ENCODE results near the gene TMEM147.
"Not testable (repeated sequence)": the region's sequence is repeated elsewhere in the genome, so short reads cannot be mapped to it uniquely, and the experiment has no call there.

Gene TMEM147

GRCh38 chr19:35565016-35565856 is 19.8 kb downstream of the TMEM147 start:
- DNase-seq = no peak

DNA sequence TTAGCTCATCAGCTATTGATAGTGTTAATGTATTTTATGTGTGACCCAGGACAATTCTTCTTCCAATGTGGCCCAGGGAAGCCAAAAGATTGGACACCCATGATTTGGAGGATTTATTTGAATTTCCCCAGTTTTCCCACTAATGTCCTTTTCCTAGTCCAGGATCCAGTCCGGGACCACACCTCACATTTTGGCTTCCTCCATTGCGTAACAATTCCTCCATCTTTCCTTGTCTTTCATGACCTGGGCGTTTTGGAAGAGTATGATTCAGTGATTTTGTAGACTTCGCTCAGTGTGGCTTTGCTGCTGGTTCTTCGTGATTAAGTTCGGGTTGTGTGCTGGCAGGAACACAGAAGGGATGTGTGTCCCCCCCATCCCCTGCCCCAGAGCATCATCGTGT is 21.3 kb downstream of the TMEM147 start:
- no peak for DNase-seq

- DNase-seq = no peak
These were observed 23.9 kb downstream of the TMEM147 start for GRCh38 chr19:35569281-35569781.

DNA sequence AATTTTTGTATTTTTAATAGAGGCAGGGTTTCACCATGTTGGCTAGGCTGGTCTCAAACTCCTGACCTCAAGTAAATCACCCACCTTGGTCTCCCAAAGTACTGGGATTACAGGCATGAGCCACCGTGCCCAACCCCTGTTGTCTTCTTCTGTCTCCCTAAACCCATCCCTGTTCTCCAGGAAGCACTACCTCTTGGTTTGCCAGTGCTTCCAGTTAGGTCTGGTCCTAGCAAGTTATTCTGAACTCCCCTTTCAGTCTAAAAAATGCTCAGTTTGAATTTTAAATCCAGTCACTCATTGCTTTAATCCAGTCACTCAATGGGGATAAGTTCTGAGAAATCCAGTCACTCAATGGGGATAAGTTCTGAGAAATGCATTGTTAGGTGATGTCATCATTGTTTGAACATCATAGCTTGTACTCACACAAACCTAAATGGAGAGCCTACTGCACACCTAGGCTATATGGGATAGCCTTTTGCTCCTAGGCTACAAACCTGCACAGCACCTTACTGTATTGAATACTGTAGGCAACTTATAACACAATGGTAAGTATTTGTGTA is 26.1 kb downstream of the TMEM147 start:
- DNase-seq = no peak

DNA sequence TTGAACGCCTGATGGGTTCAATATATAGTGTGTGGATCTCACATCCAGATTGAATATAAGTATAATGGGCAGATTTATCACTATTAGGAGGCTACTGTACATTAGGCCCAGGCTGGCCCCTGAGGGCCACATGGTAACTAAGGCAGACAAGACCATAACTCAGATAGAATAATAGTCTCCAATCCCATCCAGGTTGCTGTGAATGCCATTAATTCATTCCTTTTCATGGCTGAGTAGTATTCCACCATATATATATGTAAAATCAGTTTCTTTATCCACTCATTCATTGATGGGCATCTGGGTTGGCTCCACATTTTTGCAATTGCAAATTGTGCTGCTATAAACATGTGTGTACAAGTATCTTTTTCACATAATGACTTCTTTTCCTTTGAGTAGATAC is 32.5 kb downstream of the TMEM147 start:
- no peak for DNase-seq

- DNase-seq = no peak
These were observed 33.3 kb downstream of the TMEM147 start for GRCh38 chr19:35578707-35579106.

DNA sequence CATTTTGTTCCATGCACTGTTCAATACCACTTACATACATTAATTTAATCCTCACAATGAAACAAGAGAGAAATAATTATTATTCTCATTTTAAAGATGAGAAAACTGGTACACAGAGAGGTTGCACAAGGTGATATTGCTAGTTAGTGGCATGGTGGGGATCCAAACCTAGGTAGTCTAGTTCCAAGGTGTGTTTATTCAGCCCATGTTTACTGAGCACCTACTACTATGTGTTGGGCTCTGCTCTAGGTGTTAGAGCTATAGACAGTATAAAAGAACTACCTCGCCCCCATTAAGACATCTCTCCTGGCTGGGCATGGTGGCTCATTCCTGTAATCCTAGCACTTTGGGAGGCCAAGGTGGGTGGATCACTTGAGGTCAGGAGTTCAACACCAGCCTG is 37.3 kb downstream of the TMEM147 start:
- DNase-seq = no peak

GRCh38 chr19:35585848-35586247 is 40.4 kb downstream of the TMEM147 start, which contains the start of gene PMIS2:
Gene PMIS2 (plus strand): TSS chr19:35586173. CDS start chr19:35586260, 87 bp downstream.
- DNase-seq = no peak

DNA sequence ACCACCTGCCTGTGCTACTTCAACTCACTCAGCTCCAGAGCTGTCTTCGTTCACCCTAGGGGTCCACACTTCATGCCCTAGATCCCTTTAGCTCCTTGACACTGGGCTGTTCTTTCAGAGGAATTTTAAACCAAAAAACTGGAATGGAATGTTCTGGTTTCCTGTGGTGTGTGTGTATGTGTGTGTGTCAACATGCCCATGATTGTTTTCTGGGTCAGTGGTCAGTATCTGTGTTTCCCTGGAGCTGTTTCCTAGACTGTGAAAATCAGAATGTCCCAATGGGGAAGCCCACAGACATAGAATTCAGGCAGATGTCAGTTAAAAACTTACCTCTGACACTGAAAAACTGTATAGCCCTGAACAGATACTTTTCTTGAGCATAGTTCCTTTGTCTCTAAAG is 41.9 kb downstream of the TMEM147 start:
- no peak for DNase-seq

GRCh38 chr19:35590875-35591274 is 45.4 kb downstream of the TMEM147 start:
- DNase-seq = no peak

GRCh38 chr19:35592226-35592625 is 46.8 kb downstream of the TMEM147 start:
- no peak for DNase-seq

DNA sequence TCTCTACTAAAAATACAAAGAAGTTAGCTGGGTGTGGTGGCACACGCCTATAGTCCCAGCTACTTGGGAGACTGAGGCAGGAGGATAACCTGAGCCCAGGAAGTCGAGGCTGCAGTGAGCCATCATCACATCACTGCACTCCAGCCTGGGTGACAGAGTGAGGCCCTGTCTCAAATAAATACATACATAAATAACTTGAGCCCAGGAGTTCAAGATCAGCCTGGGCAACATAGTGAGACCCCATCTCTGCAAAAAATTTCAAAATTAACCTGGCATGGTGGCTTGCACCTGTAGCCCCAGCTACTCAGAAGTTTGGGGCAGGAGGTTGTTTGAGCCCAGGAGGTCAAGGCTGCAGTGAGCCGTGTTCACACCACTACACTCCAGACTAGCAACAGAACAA is 49.6 kb downstream of the TMEM147 start:
- DNase-seq = not testable (repeated sequence)

DNA sequence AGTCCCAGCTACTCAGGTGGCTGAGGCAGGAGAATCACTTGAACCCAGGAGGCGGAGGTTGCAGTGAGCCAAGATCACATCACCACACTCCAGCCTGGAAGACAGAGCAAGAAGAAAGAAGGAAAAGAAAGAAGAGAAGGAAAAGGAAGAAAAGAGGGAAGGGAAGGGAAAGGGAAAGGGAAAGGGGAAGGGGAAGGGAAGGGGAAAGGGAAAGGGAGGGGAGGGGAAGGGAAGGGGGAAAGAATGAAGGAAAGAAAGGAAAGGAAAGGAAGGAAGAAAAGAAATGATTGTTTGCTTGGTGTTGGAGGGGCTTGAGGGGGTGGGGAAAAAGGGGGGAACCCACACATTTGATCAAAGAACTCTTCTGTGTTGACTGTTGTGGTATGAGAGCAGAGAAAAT is 50.5 kb downstream of the TMEM147 start:
- DNase-seq = no peak

- DNase-seq = no peak
These were observed 51.1 kb downstream of the TMEM147 start for GRCh38 chr19:35596366-35596999.

Data from NCI-H1436 treated with DMSO at 0.1 percent for 48 hours (cell line).